KOPT-K1 (cell line): ENCODE measurements around the gene PRKAG2.

Experiments used
- H3K27ac ChIP-seq: fragments of 200-600 bp; sonication (generic); 2 replicates; pipeline ENCODE4 v1.5.1; 2016; ENCODE audit warnings: antibody characterized with exemption, mild to moderate bottlenecking, low read depth, low read length; ENCODE audit not compliant: poor library complexity, severe bottlenecking
- H3K36me3 ChIP-seq: fragments of 200-600 bp; sonication (generic); 2 replicates; pipeline ENCODE4 v1.5.1; 2017; ENCODE audit warnings: antibody characterized with exemption, mild to moderate bottlenecking, low read length, moderate library complexity; ENCODE audit not compliant: insufficient read depth
- H3K9me3 ChIP-seq: fragments of 200-600 bp; sonication (generic); 2 replicates; pipeline ENCODE4 v1.5.1; 2017; ENCODE audit warnings: antibody characterized with exemption, low read length, mild to moderate bottlenecking; ENCODE audit not compliant: insufficient read depth, poor library complexity, severe bottlenecking

PRKAG2 gene

GRCh38 chr7:151511946-151512345 lies 365.0 kb downstream of the PRKAG2 start:
- Histone ChIP-seq H3K27ac (no peak overlapping the region), H3K36me3 (peaks cover 39% of the 10 kb centered on the region; the same call in 1 of the 2 replicates), H3K9me3 (peaks cover 18% of the 10 kb centered on the region)

DNA sequence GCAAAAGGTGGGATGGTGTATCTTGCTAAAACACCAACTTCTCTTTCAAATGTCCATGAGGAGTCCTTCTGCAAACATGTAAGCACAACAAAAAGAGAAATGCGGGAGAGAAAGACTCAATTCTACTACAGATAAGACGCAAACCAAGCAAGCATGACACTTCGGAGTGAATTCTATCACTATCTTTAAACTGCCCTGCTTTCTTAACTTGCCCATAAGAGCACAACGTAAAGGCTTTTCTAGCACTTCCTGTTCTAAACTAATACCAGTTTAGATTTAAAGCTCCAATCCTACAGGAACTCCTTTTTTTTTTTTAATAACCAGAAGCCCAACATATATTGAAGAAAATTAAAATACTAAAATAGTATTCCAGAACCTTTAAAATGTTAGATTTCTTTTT lies 365.6 kb downstream of the PRKAG2 start:
- Histone ChIP-seq H3K9me3 (peaks cover 18% of the 10 kb centered on the region), H3K27ac (no peak overlapping the region), H3K36me3 (peaks cover 35% of the 10 kb centered on the region; the same call in 1 of the 2 replicates)

- Histone ChIP-seq H3K36me3 (peaks cover 27% of the 10 kb centered on the region; the same call in 1 of the 2 replicates), H3K27ac (no peak overlapping the region), H3K9me3 (peaks cover 18% of the 10 kb centered on the region)
Observed at GRCh38 chr7:151509670-151510333, 367.1 kb downstream of the PRKAG2 start.

GRCh38 chr7:151508991-151509390 lies 367.9 kb downstream of the PRKAG2 start:
- Histone ChIP-seq H3K36me3 (peaks cover 19% of the 10 kb centered on the region; the same call in 1 of the 2 replicates), H3K27ac (no peak overlapping the region), H3K9me3 (peaks cover 10% of the 10 kb centered on the region)

GRCh38 chr7:151507806-151508205 lies 369.1 kb downstream of the PRKAG2 start:
- no peaks in the 10 kb centered on the region for H3K9me3 ChIP-seq
- H3K27ac ChIP-seq, result no peak overlapping the region
- H3K36me3 ChIP-seq, result 0 out of 2 replicates have a peak, but pooled peaks cover 9% of the 10 kb centered on the region

DNA sequence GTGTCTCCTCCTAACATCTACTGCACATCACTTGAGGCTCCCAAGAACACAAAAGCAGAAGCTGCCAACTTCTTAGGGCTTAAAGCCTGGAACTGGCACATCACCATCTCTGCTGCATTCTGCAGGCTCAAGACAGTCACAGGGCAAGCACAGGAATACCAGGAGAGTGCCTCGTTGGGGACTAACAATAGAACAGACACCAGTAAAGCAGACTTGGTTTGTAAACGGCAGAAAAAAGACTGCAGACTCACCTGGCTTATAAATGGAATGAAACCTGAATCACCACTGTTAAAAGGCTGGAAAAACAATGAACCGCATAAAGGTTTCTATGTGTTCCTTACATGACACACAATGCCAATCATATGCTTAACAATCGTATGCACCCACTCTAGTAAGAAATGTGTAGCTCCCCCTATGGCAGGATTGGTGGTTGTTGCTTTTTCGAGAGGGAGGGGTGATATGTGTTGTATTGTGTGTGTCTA lies 370.0 kb downstream of the PRKAG2 start:
- Histone ChIP-seq H3K27ac (no peak overlapping the region), H3K9me3 (no peaks in the 10 kb centered on the region)

More for the DNA sequence above, 370.0 kb downstream of the PRKAG2 start:
- 0 out of 2 replicates have a peak, but pooled peaks cover 9% of the 10 kb centered on the region for H3K36me3 ChIP-seq
